GM12892 (cell line): ENCODE results near the gene OR6C4.

Source experiments
- POLR2A ChIP-seq: IDR thresholded peaks from 2 replicates; pipeline ENCODE4 v1.6.1; 2011; ENCODE audit warnings: low read depth, low read length, control low read depth
- POLR2AphosphoS5 ChIP-seq: IDR thresholded peaks from 2 replicates; pipeline ENCODE4 v1.6.1; 2011; ENCODE audit warnings: low read depth, low read length, control low read depth

DNA sequence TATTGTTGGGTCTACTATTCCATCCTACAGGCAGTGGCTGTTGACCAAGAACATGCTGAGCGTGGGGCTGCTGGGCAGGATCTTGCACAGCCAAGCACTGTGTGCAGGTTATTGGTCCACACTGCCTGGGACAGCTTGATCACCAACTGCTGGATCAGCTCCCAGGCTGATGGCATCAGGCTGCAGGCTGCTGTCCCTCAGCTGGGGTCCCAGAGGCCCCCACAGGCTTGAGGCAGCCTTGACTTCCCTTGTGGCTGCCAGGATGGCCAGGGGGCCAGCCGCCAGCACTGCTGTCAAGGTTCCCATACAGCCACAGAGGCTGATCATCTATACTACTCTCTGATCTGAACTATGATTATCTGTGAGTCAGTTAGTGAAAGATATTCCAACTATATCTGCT is 32.7 kb downstream of the OR6C4 start:
- TF ChIP-seq POLR2A (no peak), POLR2AphosphoS5 (no peak)
